Endothelial cell of umbilical vein (primary cell): ENCODE results near the gene RASSF5. TPM values are rescaled to one million over a fixed set of nuclear protein-coding genes. Genes with fewer than 3 reads are reported as not detected.

Experiments
- BruUV-seq: library from RNA; stranded (reverse); fragments of 400-500 nt; replicated peaks from 2 replicates; lab custom pipeline; 2021; lab: Mats Ljungman, UMichigan
- CTCF ChIA-PET: fragments of 300-600, 350-600 bp; sonication (Branson Sonifier 250); formaldehyde crosslinking; loops from one replicate; lab custom pipeline; 2021; ENCODE audit warnings: antibody characterized with exemption, inconsistent platforms; lab: Charles Lee
- POLR2A ChIA-PET: fragments of 300-600, 350-600 bp; sonication (Branson Sonifier 250); formaldehyde crosslinking; loops from one replicate; lab custom pipeline; 2021; ENCODE audit warnings: antibody characterized with exemption, inconsistent platforms; lab: Charles Lee
- DNase-seq: peaks from one replicate; pipeline ENCODE4 v3.0.0-alpha.2; 2011; ENCODE audit warnings: low read depth, low spot score
- FAIRE-seq: peaks from 2 replicates; lab custom pipeline; 2011; peaks lifted over from hg19 to GRCh38; lab: Jason Lieb, UNC
- H2AFZ ChIP-seq: 2 replicates; pipeline ENCODE4 v1.6.0; 2012; ENCODE audit warnings: low read depth, low read length, control low read depth, inconsistent platforms
- H3K27ac ChIP-seq: 2 replicates; pipeline ENCODE4 v1.5.1; 2011; ENCODE audit warnings: low read depth, mild to moderate bottlenecking, control low read depth, low read length, moderate library complexity; ENCODE audit not compliant: insufficient read depth
- H3K27me3 ChIP-seq, 2 experiments: 2 replicates each; pipeline versions ENCODE4 v1.6.0 to v1.6.1; 2011; ENCODE audit warnings: low read length in 2 of 2, mixed read lengths in 1 of 2; ENCODE audit not compliant: control insufficient read depth in 2 of 2, insufficient read depth in 2 of 2
- H3K36me3 ChIP-seq, 2 experiments: 2 replicates in 1 of 2; 3 replicates in 1 of 2; pipeline ENCODE4 v1.5.1; 2011; ENCODE audit warnings: low read length in 2 of 2, mild to moderate bottlenecking in 1 of 2, moderate library complexity in 1 of 2; ENCODE audit not compliant: control insufficient read depth in 2 of 2, insufficient read depth in 2 of 2; ENCODE audit errors: extremely low read depth in 1 of 2
- H3K4me1 ChIP-seq: 3 replicates; pipeline ENCODE4 v1.5.1; 2011; ENCODE audit warnings: mild to moderate bottlenecking, low read length; ENCODE audit not compliant: control insufficient read depth, insufficient read depth; ENCODE audit errors: extremely low read depth
- H3K4me2 ChIP-seq: 2 replicates; pipeline ENCODE4 v1.6.1; 2011; ENCODE audit warnings: low read length, control low read depth, mixed read lengths; ENCODE audit not compliant: insufficient read depth
- H3K4me3 ChIP-seq, 3 experiments: fragments of 200-600 bp in 1 of 3; sonication (generic), shearing (Covaris generic) in 1 of 3; replicated peaks in 1 of 3; 2 replicates each; pipeline ENCODE4 v1.5.1; 2011 to 2016; ENCODE audit warnings: control low read depth in 3 of 3, low read length in 3 of 3, mild to moderate bottlenecking in 2 of 3, inconsistent platforms in 1 of 3, low read depth in 1 of 3, moderate library complexity in 1 of 3; ENCODE audit not compliant: insufficient read depth in 1 of 3
- H3K79me2 ChIP-seq: 2 replicates; pipeline ENCODE4 v1.6.0; 2012; ENCODE audit warnings: low read length, inconsistent platforms; ENCODE audit not compliant: control insufficient read depth, insufficient read depth
- H3K9ac ChIP-seq: replicated peaks from 2 replicates; pipeline ENCODE3; 2011; ENCODE audit warnings: low read length, control low read depth; ENCODE audit not compliant: insufficient read depth; ENCODE audit errors: extremely low read depth
- H3K9me1 ChIP-seq: replicated peaks from 3 replicates; pipeline ENCODE4 v1.6.0; 2011; ENCODE audit warnings: mild to moderate bottlenecking, low read length; ENCODE audit not compliant: control insufficient read depth, insufficient read depth; ENCODE audit errors: extremely low read depth
- H3K9me3 ChIP-seq: replicated peaks from 2 replicates; pipeline ENCODE4 v1.5.1; 2012; ENCODE audit warnings: low read length, inconsistent platforms; ENCODE audit not compliant: control insufficient read depth, insufficient read depth
- H4K20me1 ChIP-seq: replicated peaks from 2 replicates; pipeline ENCODE3; 2011; ENCODE audit warnings: mild to moderate bottlenecking, low read length; ENCODE audit not compliant: control insufficient read depth, insufficient read depth; ENCODE audit errors: extremely low read depth
- EZH2 ChIP-seq: IDR thresholded peaks from 2 replicates; pipeline ENCODE4 v1.6.1; 2012; ENCODE audit warnings: borderline replicate concordance, low read depth, mild to moderate bottlenecking, moderate library complexity, low read length, inconsistent platforms; ENCODE audit not compliant: severe bottlenecking
- FOS ChIP-seq: IDR thresholded peaks from 2 replicates; pipeline ENCODE4 v1.6.1; 2011; ENCODE audit warnings: mild to moderate bottlenecking, low read length, moderate library complexity, borderline replicate concordance; ENCODE audit not compliant: insufficient read depth
- GATA2 ChIP-seq: IDR thresholded peaks from 2 replicates; pipeline ENCODE4 v1.7.0; 2011; ENCODE audit warnings: low read depth, mild to moderate bottlenecking, moderate library complexity, mixed read lengths, low read length; ENCODE audit not compliant: insufficient read length, insufficient read depth
- JUN ChIP-seq: IDR thresholded peaks from 2 replicates; pipeline ENCODE4 v1.6.1; 2011; ENCODE audit warnings: borderline replicate concordance, low read depth; ENCODE audit not compliant: insufficient read length, insufficient read depth
- MYC ChIP-seq: IDR thresholded peaks from one replicate; pipeline ENCODE4 v1.6.1; 2011; ENCODE audit warnings: mild to moderate bottlenecking, low read depth, low read length
- POLR2A ChIP-seq: IDR thresholded peaks from 2 replicates; pipeline ENCODE4 v1.6.1; 2012; ENCODE audit warnings: low read depth, mild to moderate bottlenecking, control low read depth, low read length
- POLR2AphosphoS5 ChIP-seq: IDR thresholded peaks from 2 replicates; pipeline ENCODE4 v1.6.1; 2012; ENCODE audit warnings: low read depth, mild to moderate bottlenecking, control low read depth, low read length, moderate library complexity; ENCODE audit not compliant: insufficient read depth
- dilution Hi-C: fragments of 300-500 bp; cut with MboI; formaldehyde crosslinking; loops from one replicate; pipeline ENCODE4 v1.15.0; 2019; ENCODE audit warnings: low sequenced_read_pairs; ENCODE audit not compliant: extremely low pct_ligation_motif_present
- intact Hi-C: fragments of 100-400 bp; cut with micrococcal nuclease; formaldehyde crosslinking; loops from one replicate; pipeline ENCODE4 v1.10.0; 2022
- polyA plus RNA-seq, 4 experiments: library from polyadenylated mRNA; depleted of rRNA in 3 of 4; stranded (reverse) in 3 of 4; unstranded in 1 of 4; fragments of >200 nt; gene quantifications; 2 replicates each; pipeline versions ENCODE4 v1.2.1 to v1.2.3, GENCODE V29; 2011 to 2012; ENCODE audit warnings: missing spikeins in 1 of 4
- total RNA-seq: library from RNA; stranded (reverse); gene quantifications from 2 replicates; pipeline ENCODE4 v1.2.3, GENCODE V29; 2021
- TF ChIP-seq, protein P1 (sequence below): IDR thresholded peaks from 2 replicates; pipeline ENCODE4 v1.6.1; 2011; ENCODE audit not compliant: insufficient read depth, insufficient read length
- TF ChIP-seq, protein P2 (sequence below), 2 donors: IDR thresholded peaks; 1 replicate in 1 of 2; 2 replicates in 1 of 2; pipeline ENCODE4 v1.5.1; 2011; ENCODE audit warnings: low read length in 2 of 2, mild to moderate bottlenecking in 2 of 2, moderate library complexity in 2 of 2, control low read depth in 1 of 2, inconsistent platforms in 1 of 2, low read depth in 1 of 2; ENCODE audit not compliant: insufficient read depth in 1 of 2; ENCODE audit errors: extremely low read depth in 1 of 2

The RASSF5 gene
- total and polyA plus RNA-seq, 2 donors (not counting 3 experiments of a cell fraction or from before 2014, with no cell fraction given), result 0.23 to 0.60 TPM

DNA sequence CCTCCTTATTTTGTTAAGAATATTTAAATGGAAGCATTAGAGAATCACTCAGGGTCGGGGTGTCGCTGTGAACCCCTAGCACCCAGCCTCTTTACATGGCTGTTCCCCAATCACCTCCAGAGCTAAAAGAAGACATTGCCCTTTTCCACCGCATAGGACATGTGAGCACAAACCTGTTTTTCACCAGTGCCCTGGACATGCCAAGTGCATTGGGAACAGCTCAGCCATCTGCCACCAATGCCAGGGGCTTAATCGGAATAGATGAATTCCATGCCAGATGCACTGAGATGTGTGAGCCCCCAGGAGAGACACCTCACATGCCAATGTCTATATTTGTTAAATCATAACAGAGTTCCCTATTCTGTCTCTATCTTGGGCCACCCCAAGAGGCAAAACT lies 71.6 kb downstream of the RASSF5 start:
- H3K9ac ChIP-seq, result no peak overlapping the region
- H3K27ac ChIP-seq, result no peak overlapping the region
- no peaks in the 10 kb centered on the region for H3K9me3 ChIP-seq
- no peaks in the 10 kb centered on the region for H3K79me2 ChIP-seq
- no peak overlapping the region for H3K4me3 ChIP-seq
- no peak for TF ChIP-seq FOS
- TF ChIP-seq MYC, result no peak
- TF ChIP-seq GATA2, result no peak
- TF ChIP-seq, protein P1, sequence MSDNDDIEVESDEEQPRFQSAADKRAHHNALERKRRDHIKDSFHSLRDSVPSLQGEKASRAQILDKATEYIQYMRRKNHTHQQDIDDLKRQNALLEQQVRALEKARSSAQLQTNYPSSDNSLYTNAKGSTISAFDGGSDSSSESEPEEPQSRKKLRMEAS, result no peak
- TF ChIP-seq EZH2, result no peak
- TF ChIP-seq, protein P2, sequence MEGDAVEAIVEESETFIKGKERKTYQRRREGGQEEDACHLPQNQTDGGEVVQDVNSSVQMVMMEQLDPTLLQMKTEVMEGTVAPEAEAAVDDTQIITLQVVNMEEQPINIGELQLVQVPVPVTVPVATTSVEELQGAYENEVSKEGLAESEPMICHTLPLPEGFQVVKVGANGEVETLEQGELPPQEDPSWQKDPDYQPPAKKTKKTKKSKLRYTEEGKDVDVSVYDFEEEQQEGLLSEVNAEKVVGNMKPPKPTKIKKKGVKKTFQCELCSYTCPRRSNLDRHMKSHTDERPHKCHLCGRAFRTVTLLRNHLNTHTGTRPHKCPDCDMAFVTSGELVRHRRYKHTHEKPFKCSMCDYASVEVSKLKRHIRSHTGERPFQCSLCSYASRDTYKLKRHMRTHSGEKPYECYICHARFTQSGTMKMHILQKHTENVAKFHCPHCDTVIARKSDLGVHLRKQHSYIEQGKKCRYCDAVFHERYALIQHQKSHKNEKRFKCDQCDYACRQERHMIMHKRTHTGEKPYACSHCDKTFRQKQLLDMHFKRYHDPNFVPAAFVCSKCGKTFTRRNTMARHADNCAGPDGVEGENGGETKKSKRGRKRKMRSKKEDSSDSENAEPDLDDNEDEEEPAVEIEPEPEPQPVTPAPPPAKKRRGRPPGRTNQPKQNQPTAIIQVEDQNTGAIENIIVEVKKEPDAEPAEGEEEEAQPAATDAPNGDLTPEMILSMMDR (IDR thresholded peaks at IDR 0.05; ENCODE audit: extremely low read depth in 1 of 2, insufficient read depth in 1 of 2, low read depth in 1 of 2, low read length in 2 of 2), result no peak
- no peak for TF ChIP-seq POLR2AphosphoS5
- no peak for TF ChIP-seq JUN
- no peak for TF ChIP-seq POLR2A
- dilution Hi-C loops, result no loop called here
- POLR2A ChIA-PET, result no interaction called here
- no peaks in the 10 kb centered on the region for H3K36me3 ChIP-seq
- H3K9me1 ChIP-seq, result no peaks in the 10 kb centered on the region
- FAIRE-seq (no peak), DNase-seq (no peak)
- no peak overlapping the region for H2AFZ ChIP-seq
- H3K4me1 ChIP-seq, result peaks cover 23% of the 10 kb centered on the region
- H3K27me3 ChIP-seq, result peaks cover 0 to 1% of the 10 kb centered on the region in 2 experiments
- CTCF ChIA-PET, result interaction anchor here (0.6 to 16.8 kb wide), 5 partner anchors 9 to 100 kb away, joined by 4 to 427 read pairs (median 6); no protein-coding TSS in a partner anchor
- no peaks in the 10 kb centered on the region for H4K20me1 ChIP-seq
- H3K4me2 ChIP-seq, result no peak overlapping the region
- intact Hi-C loops, result no loop called here
- BruUV-seq, result no TSS peak
